Neutrophil (primary cell): ENCODE measurements around the gene LMX1A.

Experiments used
- H3K27ac ChIP-seq: fragments of 200-600 bp; sonication (generic); 2 replicates; pipeline ENCODE4 v1.5.1; 2016; ENCODE audit warnings: mild to moderate bottlenecking, moderate library complexity
- H3K27me3 ChIP-seq: fragments of 200-600 bp; sonication (generic); 2 replicates; pipeline ENCODE4 v1.6.0; 2016; ENCODE audit warnings: mild to moderate bottlenecking
- H3K36me3 ChIP-seq: fragments of 200-600 bp; sonication (generic); 2 replicates; pipeline ENCODE4 v1.5.1; 2017
- H3K4me1 ChIP-seq, 2 experiments: fragments of 200-600 bp in 1 of 2; sonication (generic) in 1 of 2; 1 replicate in 1 of 2; 2 replicates in 1 of 2; pipeline versions ENCODE4 v1.5.1 to v1.6.1; 2013 to 2016; ENCODE audit warnings: low read depth in 1 of 2, low read length in 1 of 2, mild to moderate bottlenecking in 1 of 2, moderate library complexity in 1 of 2; ENCODE audit not compliant: control insufficient read depth in 1 of 2, insufficient read depth in 1 of 2
- H3K4me3 ChIP-seq, 2 experiments: fragments of 200-600 bp in 1 of 2; sonication (generic) in 1 of 2; 1 replicate in 1 of 2; 2 replicates in 1 of 2; pipeline ENCODE4 v1.5.1; 2013 to 2016; ENCODE audit warnings: low read depth in 1 of 2, low read length in 1 of 2, mild to moderate bottlenecking in 1 of 2, moderate library complexity in 1 of 2
- H3K9me3 ChIP-seq: fragments of 200-600 bp; sonication (generic); 2 replicates; pipeline ENCODE4 v1.5.1; 2016
- TF ChIP-seq, protein P1 (sequence below): fragments of 200-600 bp; sonication (generic); IDR thresholded peaks from 2 replicates; pipeline ENCODE4 v1.5.1; 2016; ENCODE audit warnings: antibody characterized with exemption

The LMX1A gene

DNA sequence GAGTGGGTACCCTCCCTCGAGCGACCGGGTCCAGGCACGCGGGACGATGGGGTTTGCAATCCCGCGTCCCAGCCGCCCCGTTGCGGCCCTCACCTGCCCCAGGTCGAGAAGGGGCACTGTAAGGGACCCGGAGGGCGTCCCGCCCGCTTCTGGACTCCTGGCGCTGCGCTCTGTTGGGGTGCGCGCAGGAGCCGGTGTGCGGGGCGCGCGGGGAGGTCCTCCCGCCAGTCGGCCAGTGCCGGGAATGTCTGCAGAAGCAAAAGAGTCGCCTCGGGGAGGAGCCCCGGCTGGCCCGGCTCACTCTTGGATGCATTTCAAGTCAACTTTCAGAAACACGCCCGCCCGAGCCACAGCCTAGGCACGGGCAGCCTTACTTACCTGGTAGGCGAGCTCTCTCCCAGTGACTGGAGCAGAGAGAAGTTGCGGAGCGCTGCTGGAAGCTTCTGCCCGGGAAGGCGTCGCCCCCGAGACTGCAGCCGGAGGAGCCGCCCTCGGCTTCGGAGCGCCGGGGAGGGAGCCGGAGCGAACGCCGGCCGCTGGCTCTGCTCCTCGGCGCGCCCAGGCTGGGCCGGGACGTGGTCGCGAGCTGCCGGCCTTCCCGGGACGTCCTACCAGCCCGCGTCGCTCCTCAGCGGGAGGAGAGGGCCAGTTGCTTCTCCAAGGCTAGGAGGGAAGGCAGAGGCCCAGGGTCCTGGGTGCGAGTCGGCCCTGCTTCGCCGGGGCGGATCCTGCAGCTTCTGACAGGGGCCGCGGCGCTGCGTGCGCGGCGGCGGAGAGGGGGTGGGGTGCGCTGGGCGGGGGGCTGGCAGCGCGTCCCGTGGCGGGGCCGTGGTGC is at the start of gene LMX1A:
Gene LMX1A (minus strand): TSS at position 739 of the 835 bp plus-strand sequence. CDS start 1,156 bp downstream, outside the sequence.
- no peak within 1 kb of the TSS for H3K4me3 ChIP-seq
- TF ChIP-seq, protein P1, sequence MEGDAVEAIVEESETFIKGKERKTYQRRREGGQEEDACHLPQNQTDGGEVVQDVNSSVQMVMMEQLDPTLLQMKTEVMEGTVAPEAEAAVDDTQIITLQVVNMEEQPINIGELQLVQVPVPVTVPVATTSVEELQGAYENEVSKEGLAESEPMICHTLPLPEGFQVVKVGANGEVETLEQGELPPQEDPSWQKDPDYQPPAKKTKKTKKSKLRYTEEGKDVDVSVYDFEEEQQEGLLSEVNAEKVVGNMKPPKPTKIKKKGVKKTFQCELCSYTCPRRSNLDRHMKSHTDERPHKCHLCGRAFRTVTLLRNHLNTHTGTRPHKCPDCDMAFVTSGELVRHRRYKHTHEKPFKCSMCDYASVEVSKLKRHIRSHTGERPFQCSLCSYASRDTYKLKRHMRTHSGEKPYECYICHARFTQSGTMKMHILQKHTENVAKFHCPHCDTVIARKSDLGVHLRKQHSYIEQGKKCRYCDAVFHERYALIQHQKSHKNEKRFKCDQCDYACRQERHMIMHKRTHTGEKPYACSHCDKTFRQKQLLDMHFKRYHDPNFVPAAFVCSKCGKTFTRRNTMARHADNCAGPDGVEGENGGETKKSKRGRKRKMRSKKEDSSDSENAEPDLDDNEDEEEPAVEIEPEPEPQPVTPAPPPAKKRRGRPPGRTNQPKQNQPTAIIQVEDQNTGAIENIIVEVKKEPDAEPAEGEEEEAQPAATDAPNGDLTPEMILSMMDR: no peak
- no peak within 1 kb of the TSS for H3K27ac ChIP-seq
- peaks cover 100% of the 10 kb centered on the region for H3K27me3 ChIP-seq
- H3K36me3 ChIP-seq: no peaks in the 10 kb centered on the region
- no peaks in the 10 kb centered on the region for H3K9me3 ChIP-seq
- H3K4me1 ChIP-seq: no peaks in the 10 kb centered on the region

DNA sequence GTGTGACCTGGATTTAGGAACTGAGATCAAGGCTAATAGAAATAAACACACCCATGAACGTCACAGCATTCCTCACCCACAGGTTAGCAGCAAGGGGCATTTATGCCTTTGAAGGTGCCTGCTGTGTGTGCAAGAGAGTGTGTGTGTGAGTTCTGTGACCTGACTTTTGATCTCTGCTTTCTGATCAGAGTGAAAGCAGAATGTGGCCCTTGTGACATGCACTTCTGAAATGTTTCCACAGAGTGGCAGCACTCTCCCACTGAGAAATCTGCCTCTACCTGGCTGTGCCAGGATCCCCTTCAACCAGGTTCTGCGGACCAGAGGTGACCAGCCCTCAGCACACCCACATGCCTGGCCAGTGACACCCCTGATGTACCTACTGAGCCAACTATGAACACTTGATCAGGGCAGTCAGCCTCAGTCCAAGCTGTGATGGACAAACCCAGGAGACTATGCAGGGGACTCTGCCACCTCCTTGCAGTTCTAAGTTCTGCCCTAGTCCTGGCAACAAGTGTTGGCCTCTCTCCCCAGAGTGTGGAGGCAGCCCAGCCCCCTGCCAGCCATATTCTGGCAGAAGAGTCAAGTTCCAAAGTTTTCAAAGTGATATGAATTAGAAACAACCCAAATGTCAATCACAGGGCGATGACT is 47.4 kb upstream of the LMX1A start:
- Histone ChIP-seq H3K36me3 (no peaks in the 10 kb centered on the region), H3K9me3 (no peaks in the 10 kb centered on the region), H3K4me1 (no peaks in the 10 kb centered on the region), H3K27me3 (peaks cover 83% of the 10 kb centered on the region), H3K4me3 (no peak overlapping the region), H3K27ac (no peak overlapping the region)
- TF ChIP-seq, protein P1: no peak

DNA sequence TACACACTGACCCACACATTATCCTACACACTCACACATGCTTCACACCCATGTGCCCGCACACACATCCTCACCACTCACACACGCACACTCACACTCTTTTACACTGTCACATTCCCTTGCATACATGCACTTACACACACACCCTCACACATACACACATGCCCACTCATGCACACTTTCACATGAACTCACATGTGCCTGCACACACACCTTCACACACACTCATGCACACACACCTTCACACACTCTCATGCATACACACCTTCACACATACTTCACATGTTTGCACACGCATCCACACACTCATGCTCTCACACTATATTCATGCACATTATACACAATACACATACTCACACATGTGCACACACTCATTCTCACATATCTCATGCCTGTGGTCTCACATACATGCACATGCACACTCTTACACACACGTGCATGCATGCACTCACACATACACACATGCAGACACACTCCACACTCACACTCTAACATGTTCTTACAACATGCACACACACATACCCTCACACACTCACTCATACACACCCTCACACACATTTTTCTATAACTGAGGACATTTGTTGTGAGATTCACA is 46.1 kb upstream of the LMX1A start:
- H3K27me3 ChIP-seq: peaks cover 96% of the 10 kb centered on the region
- H3K4me1 ChIP-seq: no peaks in the 10 kb centered on the region
- no peak overlapping the region for H3K27ac ChIP-seq
- TF ChIP-seq, protein P1: no peak
- H3K4me3 ChIP-seq: no peak overlapping the region
- H3K36me3 ChIP-seq: no peaks in the 10 kb centered on the region
- no peaks in the 10 kb centered on the region for H3K9me3 ChIP-seq

DNA sequence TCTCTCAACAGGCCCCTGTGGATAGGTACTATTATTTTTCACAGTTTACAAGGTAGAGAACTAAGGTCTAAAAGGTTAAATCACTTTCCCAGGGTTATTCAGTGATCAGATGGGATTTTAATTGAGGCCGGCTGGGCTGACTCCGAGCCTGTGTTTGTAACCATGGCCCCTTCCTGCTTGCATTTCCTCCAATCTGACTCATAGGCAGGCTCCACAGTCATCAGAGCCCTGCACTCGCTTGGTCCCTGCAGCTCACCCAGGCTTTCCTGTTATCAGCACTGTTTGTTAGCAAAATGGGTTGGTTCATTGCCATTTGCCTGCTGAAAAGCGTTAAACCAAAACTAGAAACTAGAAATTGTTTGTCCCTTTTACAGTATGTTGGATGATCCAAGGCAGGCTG is 41.4 kb upstream of the LMX1A start:
- no peak overlapping the region for H3K27ac ChIP-seq
- peaks cover 98% of the 10 kb centered on the region for H3K27me3 ChIP-seq
- peaks cover 4 to 5% of the 10 kb centered on the region in 2 experiments for H3K4me1 ChIP-seq
- H3K9me3 ChIP-seq: no peaks in the 10 kb centered on the region
- TF ChIP-seq, protein P1: no peak
- H3K36me3 ChIP-seq: no peaks in the 10 kb centered on the region
- no peak overlapping the region for H3K4me3 ChIP-seq

DNA sequence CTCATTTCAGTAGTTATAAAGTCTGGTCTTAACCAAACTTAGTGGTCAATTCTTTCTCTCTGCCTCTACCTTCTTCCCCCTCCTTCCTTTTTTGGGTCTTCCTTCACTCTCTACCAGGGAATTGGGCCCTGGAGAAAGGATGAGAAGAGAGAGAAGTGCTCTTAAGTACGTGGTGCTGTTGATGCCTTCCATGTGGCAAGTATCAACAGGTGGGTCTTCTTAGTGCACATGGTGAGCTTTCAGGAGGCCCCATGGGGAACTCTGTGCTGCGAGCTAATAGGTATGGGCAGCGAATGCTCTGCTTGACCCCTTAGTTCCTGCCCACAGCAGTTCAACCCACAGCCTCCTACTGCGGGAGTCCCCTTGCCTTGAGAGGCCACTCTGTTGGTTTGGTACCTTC is 39.4 kb upstream of the LMX1A start:
- Histone ChIP-seq H3K27me3 (peaks cover 100% of the 10 kb centered on the region), H3K27ac (no peak overlapping the region), H3K36me3 (no peaks in the 10 kb centered on the region), H3K4me3 (no peak overlapping the region), H3K9me3 (no peaks in the 10 kb centered on the region), H3K4me1 (peaks cover 6 to 7% of the 10 kb centered on the region in 2 experiments)
- TF ChIP-seq, protein P1: no peak
